HG02884 (cell line): ENCODE results near the gene MRPS10.
"Not testable (repeated sequence)": the region's sequence is repeated elsewhere in the genome, so short reads cannot be mapped to it uniquely, and the experiment has no call there.

Experiments
- ATAC-seq: cut with Tn5 transposase; IDR thresholded peaks from one replicate; pipeline ENCODE4 v1.9.1; 2021; ENCODE audit warnings: mild to moderate bottlenecking, moderate library complexity; ENCODE audit not compliant: unreplicated experiment

Gene MRPS10

GRCh38 chr6:42179261-42179944 is 38.3 kb downstream of the MRPS10 start:
- no peak for ATAC-seq

GRCh38 chr6:42177514-42178364 is 39.9 kb downstream of the MRPS10 start:
- ATAC-seq: no peak

- no peak for ATAC-seq
These were observed 40.7 kb downstream of the MRPS10 start for GRCh38 chr6:42176981-42177380.

- no peak for ATAC-seq
These were observed 41.8 kb downstream of the MRPS10 start for GRCh38 chr6:42175860-42176259.

- no peak for ATAC-seq
These were observed 44.6 kb downstream of the MRPS10 start, which contains the start of gene GUCA1A for GRCh38 chr6:42173101-42173500. TSS of gene GUCA1A (plus strand) at chr6:42173364. CDS start at chr6:42173614, 250 bp downstream.

GRCh38 chr6:42171813-42172581 is 45.7 kb downstream of the MRPS10 start:
- ATAC-seq: no peak

- not testable (repeated sequence) for ATAC-seq
These were observed 47.9 kb downstream of the MRPS10 start for GRCh38 chr6:42169780-42170179.

- ATAC-seq: no peak
These were observed 49.0 kb downstream of the MRPS10 start for GRCh38 chr6:42168650-42169049.

- ATAC-seq: no peak
These were observed 51.1 kb downstream of the MRPS10 start for GRCh38 chr6:42166444-42167141.

- no peak for ATAC-seq
These were observed 52.6 kb downstream of the MRPS10 start for GRCh38 chr6:42165016-42165415.

- no peak for ATAC-seq
These were observed 53.7 kb downstream of the MRPS10 start for GRCh38 chr6:42163981-42164380.

GRCh38 chr6:42162812-42163211 is 54.8 kb downstream of the MRPS10 start:
- no peak for ATAC-seq

GRCh38 chr6:42162384-42162783 is 55.3 kb downstream of the MRPS10 start:
- no peak for ATAC-seq

- no peak for ATAC-seq
These were observed 58.1 kb downstream of the MRPS10 start for GRCh38 chr6:42159431-42160024.

GRCh38 chr6:42158631-42159030 is 59.0 kb downstream of the MRPS10 start:
- no peak for ATAC-seq

GRCh38 chr6:42158011-42158410 is 59.6 kb downstream of the MRPS10 start:
- no peak for ATAC-seq
